Cardiac fibroblast (primary cell): ENCODE measurements around the gene CDH23.

ENCODE experiments used
- DNase-seq, 2 donors: peaks; one replicate each; pipeline versions ENCODE4 v3.0.0 to v3.0.0-alpha.2; 2010; ENCODE audit warnings: low read depth in 2 of 2
- H3K4me3 ChIP-seq, 2 donors: replicated peaks in 1 of 2; 1 replicate in 1 of 2; 2 replicates in 1 of 2; pipeline ENCODE4 v1.5.1; 2011; ENCODE audit warnings: low read depth in 2 of 2, low read length in 2 of 2, mild to moderate bottlenecking in 2 of 2, moderate library complexity in 1 of 2
- TF ChIP-seq, protein P1 (sequence below): IDR thresholded peaks from one replicate; pipeline ENCODE4 v1.5.1; 2011; ENCODE audit warnings: low read depth, mild to moderate bottlenecking, low read length, inconsistent platforms

CDH23 gene

DNA sequence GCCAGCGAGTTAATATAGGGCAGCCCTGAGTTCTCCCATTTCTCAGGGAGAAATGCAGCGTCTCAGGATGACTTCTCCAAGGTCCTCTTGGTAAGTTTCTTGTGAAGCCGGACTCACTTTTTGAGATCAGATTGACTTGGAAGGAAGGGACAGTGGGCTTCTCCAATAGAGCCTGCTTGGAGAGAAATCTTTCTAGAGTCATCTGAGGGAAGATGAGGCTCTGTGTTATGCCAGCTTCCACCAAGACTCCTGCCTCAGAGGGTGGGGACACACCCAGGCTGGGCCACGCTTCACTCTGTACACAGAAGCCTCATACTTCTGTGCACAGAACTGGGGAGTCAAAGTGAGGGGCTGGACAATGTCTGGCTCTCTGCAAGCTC is 317.3 kb downstream of the CDH23 start:
- H3K4me3 ChIP-seq, result no peak overlapping the region
- no peak for DNase-seq

DNA sequence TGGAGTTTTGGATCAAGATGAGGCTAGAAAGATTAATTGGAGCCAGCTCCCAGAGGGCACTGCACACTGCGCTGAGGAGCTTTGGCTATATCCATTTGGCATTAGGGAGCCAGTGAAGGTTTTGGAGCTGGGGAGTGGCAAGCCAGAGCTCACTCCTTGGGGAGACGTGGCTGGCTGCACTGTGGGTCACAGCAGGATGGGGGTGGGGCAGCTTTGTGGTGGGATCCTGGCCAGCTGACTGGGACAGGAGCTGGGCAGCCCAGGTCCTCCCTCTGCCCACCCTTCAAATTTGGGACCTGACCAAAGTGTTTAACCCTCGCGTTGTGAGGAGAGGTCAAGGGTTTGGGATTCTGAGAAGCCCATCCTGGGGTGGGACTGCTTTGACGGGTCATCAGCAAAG is 317.9 kb downstream of the CDH23 start:
- no peak for DNase-seq
- TF ChIP-seq, protein P1, sequence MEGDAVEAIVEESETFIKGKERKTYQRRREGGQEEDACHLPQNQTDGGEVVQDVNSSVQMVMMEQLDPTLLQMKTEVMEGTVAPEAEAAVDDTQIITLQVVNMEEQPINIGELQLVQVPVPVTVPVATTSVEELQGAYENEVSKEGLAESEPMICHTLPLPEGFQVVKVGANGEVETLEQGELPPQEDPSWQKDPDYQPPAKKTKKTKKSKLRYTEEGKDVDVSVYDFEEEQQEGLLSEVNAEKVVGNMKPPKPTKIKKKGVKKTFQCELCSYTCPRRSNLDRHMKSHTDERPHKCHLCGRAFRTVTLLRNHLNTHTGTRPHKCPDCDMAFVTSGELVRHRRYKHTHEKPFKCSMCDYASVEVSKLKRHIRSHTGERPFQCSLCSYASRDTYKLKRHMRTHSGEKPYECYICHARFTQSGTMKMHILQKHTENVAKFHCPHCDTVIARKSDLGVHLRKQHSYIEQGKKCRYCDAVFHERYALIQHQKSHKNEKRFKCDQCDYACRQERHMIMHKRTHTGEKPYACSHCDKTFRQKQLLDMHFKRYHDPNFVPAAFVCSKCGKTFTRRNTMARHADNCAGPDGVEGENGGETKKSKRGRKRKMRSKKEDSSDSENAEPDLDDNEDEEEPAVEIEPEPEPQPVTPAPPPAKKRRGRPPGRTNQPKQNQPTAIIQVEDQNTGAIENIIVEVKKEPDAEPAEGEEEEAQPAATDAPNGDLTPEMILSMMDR, result no peak

More for the DNA sequence above, 317.3 kb downstream of the CDH23 start:
- TF ChIP-seq, protein P1, result no peak

DNA sequence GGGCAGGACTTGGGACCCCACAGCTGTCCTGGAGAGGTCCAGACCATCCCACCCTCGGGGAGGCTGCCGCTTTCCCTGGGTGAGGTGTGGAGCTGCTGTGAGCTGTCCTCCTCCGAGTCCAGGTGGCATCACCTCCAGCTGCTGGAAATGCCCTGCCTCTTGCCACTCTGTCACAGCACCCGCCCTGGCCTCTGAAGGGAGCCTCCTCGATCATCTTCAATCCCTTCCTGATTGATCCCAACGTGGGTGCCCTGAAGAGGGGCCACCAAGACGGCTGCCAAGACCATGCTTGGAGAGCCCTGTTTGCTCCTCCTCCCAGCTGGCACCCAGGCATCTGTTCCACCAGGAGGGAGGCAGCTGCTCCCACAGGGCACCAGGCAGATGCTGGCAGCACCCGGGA is 318.3 kb downstream of the CDH23 start:
- H3K4me3 ChIP-seq, result no peak overlapping the region
- TF ChIP-seq, protein P1, result no peak
- no peak for DNase-seq

More for the DNA sequence above, 317.9 kb downstream of the CDH23 start:
- H3K4me3 ChIP-seq, result no peak overlapping the region

DNA sequence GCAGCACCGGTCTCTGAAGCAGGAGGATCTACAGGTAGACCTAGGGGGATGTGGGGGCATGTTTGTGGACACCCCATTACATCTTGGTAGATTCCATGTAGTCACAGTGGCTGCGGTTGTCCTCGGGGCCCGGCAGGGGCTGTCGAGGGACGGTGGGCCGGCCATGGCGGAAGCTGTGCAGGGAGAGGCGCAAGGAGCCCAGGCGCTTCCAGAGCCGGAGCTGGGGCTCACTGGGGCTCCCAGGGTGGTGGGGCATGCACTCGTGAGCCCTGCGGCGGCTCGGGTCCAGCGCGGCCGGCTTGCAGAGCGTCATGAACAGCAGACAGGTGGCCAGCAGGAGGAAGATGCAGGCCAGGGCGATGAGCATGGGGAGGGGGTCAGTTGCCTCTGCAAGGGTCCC is 319.1 kb downstream of the CDH23 start:
- H3K4me3 ChIP-seq, result no peak overlapping the region
- DNase-seq, result no peak
- TF ChIP-seq, protein P1, result no peak

DNA sequence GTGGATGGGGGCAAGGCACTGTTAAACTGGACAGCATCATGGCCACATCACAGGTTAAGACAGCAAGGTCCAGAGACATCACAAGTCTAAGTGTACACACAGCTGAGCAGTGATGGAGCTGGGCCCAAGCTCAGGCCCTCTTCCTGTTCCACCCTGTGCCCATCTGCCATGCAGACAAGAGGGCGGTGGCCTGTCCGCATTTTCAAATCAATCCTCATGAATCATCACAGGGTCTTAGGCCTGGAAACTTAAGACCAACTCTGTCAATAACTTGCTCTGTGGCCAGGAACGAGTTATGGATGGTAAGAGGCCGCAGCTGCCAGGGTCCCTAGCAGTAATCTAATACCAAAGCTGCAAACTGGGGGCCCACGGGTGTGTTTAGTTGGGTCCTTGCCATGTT is 319.7 kb downstream of the CDH23 start:
- TF ChIP-seq, protein P1, result no peak
- no peak for DNase-seq
- no peak overlapping the region for H3K4me3 ChIP-seq

DNA sequence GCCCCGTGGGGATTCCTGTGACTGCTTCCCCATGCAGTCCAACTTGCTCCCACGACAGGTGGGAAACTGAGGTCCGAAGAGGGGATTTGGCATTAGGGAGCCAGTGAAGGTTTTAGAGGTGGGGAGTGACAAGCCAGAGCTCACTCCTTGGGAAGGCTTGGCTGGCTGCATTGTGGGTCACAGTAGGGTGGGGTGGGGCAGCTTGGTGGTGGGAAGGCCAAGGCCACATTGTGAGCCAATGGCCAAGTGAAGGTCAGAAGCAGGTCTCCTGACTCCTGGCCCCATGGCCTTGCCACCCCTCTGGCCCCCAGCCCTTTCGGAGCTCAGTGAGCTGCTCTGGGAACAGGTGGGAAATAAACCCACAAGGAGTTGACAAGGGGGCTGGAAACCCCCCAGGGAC is 320.3 kb downstream of the CDH23 start:
- H3K4me3 ChIP-seq, result no peak overlapping the region
- TF ChIP-seq, protein P1, result no peak
- no peak for DNase-seq

DNA sequence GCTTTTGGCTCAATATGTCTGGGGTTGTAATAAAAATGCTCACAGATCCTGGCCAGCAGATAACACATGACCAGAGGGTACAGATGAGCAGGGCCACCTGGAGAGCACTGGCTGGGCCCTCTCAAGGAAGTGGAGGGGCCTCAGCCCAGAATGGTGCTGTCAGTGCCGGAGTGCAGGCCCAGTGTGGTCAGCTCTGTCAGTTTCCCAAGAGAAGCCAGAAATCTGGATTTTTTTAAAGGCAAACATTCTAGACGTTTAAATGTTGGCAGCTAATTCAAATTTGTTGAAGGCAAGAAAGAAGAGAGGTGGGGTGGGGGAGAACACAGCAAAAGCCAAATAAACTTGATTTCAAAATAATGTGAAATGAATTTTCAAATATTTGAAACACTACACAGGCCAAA is 320.8 kb downstream of the CDH23 start:
- H3K4me3 ChIP-seq, result no peak overlapping the region
- TF ChIP-seq, protein P1, result no peak
- DNase-seq, result peak in 1 of 2 donors; percentile 32
